Endothelial cell of umbilical vein (primary cell): ENCODE data around the gene ABAT.

Experiments used
- EZH2 ChIP-seq: IDR thresholded peaks from 2 replicates; pipeline ENCODE4 v1.6.1; 2012; ENCODE audit warnings: borderline replicate concordance, low read depth, mild to moderate bottlenecking, moderate library complexity, low read length, inconsistent platforms; ENCODE audit not compliant: severe bottlenecking
- JUN ChIP-seq: IDR thresholded peaks from 2 replicates; pipeline ENCODE4 v1.6.1; 2011; ENCODE audit warnings: borderline replicate concordance, low read depth; ENCODE audit not compliant: insufficient read length, insufficient read depth
- MAX ChIP-seq: IDR thresholded peaks from 2 replicates; pipeline ENCODE4 v1.6.1; 2011; ENCODE audit not compliant: insufficient read depth, insufficient read length
- MYC ChIP-seq: IDR thresholded peaks from one replicate; pipeline ENCODE4 v1.6.1; 2011; ENCODE audit warnings: mild to moderate bottlenecking, low read depth, low read length
- POLR2A ChIP-seq: IDR thresholded peaks from 2 replicates; pipeline ENCODE4 v1.6.1; 2012; ENCODE audit warnings: low read depth, mild to moderate bottlenecking, control low read depth, low read length
- POLR2AphosphoS5 ChIP-seq: IDR thresholded peaks from 2 replicates; pipeline ENCODE4 v1.6.1; 2012; ENCODE audit warnings: low read depth, mild to moderate bottlenecking, control low read depth, low read length, moderate library complexity; ENCODE audit not compliant: insufficient read depth
- TF ChIP-seq, protein P1 (sequence below), 2 donors: IDR thresholded peaks; 1 replicate in 1 of 2; 2 replicates in 1 of 2; pipeline ENCODE4 v1.5.1; 2011; ENCODE audit warnings: low read length in 2 of 2, mild to moderate bottlenecking in 2 of 2, moderate library complexity in 2 of 2, control low read depth in 1 of 2, inconsistent platforms in 1 of 2, low read depth in 1 of 2; ENCODE audit not compliant: insufficient read depth in 1 of 2; ENCODE audit errors: extremely low read depth in 1 of 2

- TF ChIP-seq EZH2 (no peak), POLR2A (no peak), POLR2AphosphoS5 (no peak), MYC (no peak), MAX (no peak), JUN (no peak)
- TF ChIP-seq, protein P1, sequence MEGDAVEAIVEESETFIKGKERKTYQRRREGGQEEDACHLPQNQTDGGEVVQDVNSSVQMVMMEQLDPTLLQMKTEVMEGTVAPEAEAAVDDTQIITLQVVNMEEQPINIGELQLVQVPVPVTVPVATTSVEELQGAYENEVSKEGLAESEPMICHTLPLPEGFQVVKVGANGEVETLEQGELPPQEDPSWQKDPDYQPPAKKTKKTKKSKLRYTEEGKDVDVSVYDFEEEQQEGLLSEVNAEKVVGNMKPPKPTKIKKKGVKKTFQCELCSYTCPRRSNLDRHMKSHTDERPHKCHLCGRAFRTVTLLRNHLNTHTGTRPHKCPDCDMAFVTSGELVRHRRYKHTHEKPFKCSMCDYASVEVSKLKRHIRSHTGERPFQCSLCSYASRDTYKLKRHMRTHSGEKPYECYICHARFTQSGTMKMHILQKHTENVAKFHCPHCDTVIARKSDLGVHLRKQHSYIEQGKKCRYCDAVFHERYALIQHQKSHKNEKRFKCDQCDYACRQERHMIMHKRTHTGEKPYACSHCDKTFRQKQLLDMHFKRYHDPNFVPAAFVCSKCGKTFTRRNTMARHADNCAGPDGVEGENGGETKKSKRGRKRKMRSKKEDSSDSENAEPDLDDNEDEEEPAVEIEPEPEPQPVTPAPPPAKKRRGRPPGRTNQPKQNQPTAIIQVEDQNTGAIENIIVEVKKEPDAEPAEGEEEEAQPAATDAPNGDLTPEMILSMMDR (IDR thresholded peaks at IDR 0.05; ENCODE audit: extremely low read depth in 1 of 2, insufficient read depth in 1 of 2, low read depth in 1 of 2, low read length in 2 of 2), result no peak
These were observed 124.2 kb downstream of the ABAT start for GRCh38 chr16:8798535-8799157.
